CD4-positive, alpha-beta T cell treated with Interleukin-17A for 4 hours (primary cell): ENCODE results near the gene SSBP3.

Source experiments
- DNase-seq: peaks from one replicate; pipeline ENCODE4 v3.0.0-alpha.2; 2020; ENCODE audit warnings: mixed read lengths

Gene SSBP3

GRCh38 chr1:54328066-54328636 lies 78.0 kb downstream of the SSBP3 start:
- DNase-seq = no peak

- no peak for DNase-seq
Observed at GRCh38 chr1:54327386-54328065, 78.7 kb downstream of the SSBP3 start.

GRCh38 chr1:54326543-54327385 lies 79.4 kb downstream of the SSBP3 start:
- DNase-seq = no peak

GRCh38 chr1:54325703-54326461 lies 80.3 kb downstream of the SSBP3 start:
- no peak for DNase-seq

GRCh38 chr1:54325284-54325683 lies 80.9 kb downstream of the SSBP3 start:
- no peak for DNase-seq

- DNase-seq = no peak
Observed at GRCh38 chr1:54324251-54325140, 81.7 kb downstream of the SSBP3 start.

- no peak for DNase-seq
Observed at GRCh38 chr1:54323921-54324250, 82.3 kb downstream of the SSBP3 start.

GRCh38 chr1:54323324-54323739 lies 82.9 kb downstream of the SSBP3 start:
- no peak for DNase-seq

GRCh38 chr1:54318246-54318814 lies 87.9 kb downstream of the SSBP3 start:
- no peak for DNase-seq

- no peak for DNase-seq
Observed at GRCh38 chr1:54317084-54317483, 89.1 kb downstream of the SSBP3 start.

- DNase-seq = no peak
Observed at GRCh38 chr1:54315099-54315498, 91.1 kb downstream of the SSBP3 start.

- DNase-seq = no peak
Observed at GRCh38 chr1:54314696-54315095, 91.5 kb downstream of the SSBP3 start.

GRCh38 chr1:54312796-54313316 lies 93.3 kb downstream of the SSBP3 start:
- peak; percentile 19 for DNase-seq

GRCh38 chr1:54311506-54311905 lies 94.7 kb downstream of the SSBP3 start:
- DNase-seq = no peak

GRCh38 chr1:54310439-54311328 lies 95.5 kb downstream of the SSBP3 start:
- peak; percentile 54 for DNase-seq

GRCh38 chr1:54309631-54310366 lies 96.4 kb downstream of the SSBP3 start:
- DNase-seq = no peak

- DNase-seq = no peak
Observed at GRCh38 chr1:54307305-54307704, 98.9 kb downstream of the SSBP3 start.

GRCh38 chr1:54305906-54306514 lies 100.2 kb downstream of the SSBP3 start:
- DNase-seq = no peak

GRCh38 chr1:54304518-54304917 lies 101.7 kb downstream of the SSBP3 start:
- no peak for DNase-seq
